ENCODE measurements around the gene FAM131B. TPM values are rescaled to one million over a fixed set of nuclear protein-coding genes. Genes with fewer than 3 reads are reported as not detected.

FAM131B gene
- total and polyA plus RNA-seq, 10 donors = 0.04 to 1.4 (median 0.38) TPM

- no peaks in the 10 kb centered on the region for H3K27me3 ChIP-seq (replicated peaks in 1 of 7)
- 94 to 98% (median 98%) methylated on average over 10 of the region's 10 CpGs for WGBS, 5 donors
Observed at GRCh38 chr7:143303733-143304132, 58.8 kb downstream of the FAM131B start.

More at GRCh38 chr7:143303733-143304132, 58.8 kb downstream of the FAM131B start:
- Histone ChIP-seq H3K9me3 (no peaks in the 10 kb centered on the region), H3K36me3 (peaks cover 2 to 100% (median 88%) of the 10 kb centered on the region in 6 donors), H3K4me3 (no peak overlapping the region), H3K4me1 (peaks cover 0 to 50% (median 15%) of the 10 kb centered on the region in 6 donors), H3K27ac (no peak overlapping the region)
- intact Hi-C loops (cut with DNase I; ENCODE audit: low total_unique reads) = loop anchor here (5.0 kb wide), 1 partner anchor 61 kb away; no protein-coding TSS in a partner anchor
- no peak for DNase-seq
- TF ChIP-seq POLR2A (IDR thresholded peaks at IDR 0.05) (no peak), POLR2AphosphoS5 (IDR thresholded peaks at IDR 0.05) (no peak)
- TF ChIP-seq, protein P1, sequence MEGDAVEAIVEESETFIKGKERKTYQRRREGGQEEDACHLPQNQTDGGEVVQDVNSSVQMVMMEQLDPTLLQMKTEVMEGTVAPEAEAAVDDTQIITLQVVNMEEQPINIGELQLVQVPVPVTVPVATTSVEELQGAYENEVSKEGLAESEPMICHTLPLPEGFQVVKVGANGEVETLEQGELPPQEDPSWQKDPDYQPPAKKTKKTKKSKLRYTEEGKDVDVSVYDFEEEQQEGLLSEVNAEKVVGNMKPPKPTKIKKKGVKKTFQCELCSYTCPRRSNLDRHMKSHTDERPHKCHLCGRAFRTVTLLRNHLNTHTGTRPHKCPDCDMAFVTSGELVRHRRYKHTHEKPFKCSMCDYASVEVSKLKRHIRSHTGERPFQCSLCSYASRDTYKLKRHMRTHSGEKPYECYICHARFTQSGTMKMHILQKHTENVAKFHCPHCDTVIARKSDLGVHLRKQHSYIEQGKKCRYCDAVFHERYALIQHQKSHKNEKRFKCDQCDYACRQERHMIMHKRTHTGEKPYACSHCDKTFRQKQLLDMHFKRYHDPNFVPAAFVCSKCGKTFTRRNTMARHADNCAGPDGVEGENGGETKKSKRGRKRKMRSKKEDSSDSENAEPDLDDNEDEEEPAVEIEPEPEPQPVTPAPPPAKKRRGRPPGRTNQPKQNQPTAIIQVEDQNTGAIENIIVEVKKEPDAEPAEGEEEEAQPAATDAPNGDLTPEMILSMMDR (IDR thresholded peaks at IDR 0.05 in 8 of 11, conservative IDR thresholded peaks at IDR 0.05 in 3 of 11) = no peak

Small RNAs within 50 kb of the gene (microRNA-seq; reads per million reads assigned to microRNA genes)
- 0.28 to 1.8 (median 0.35) reads per million in 3 donors for gene MIR6892

Small RNAs within 50 kb of the gene (small RNA-seq; reads per million reads assigned to genes)
- 0.14 to 0.46 (median 0.14) reads per million in 4 donors for gene MIR6892

Other genes with a start within 250 kb of the FAM131B start
- gene PIP, start 230.6 kb downstream of the FAM131B start, total RNA-seq = not detected
- not detected for gene PIP, start 230.6 kb downstream of the FAM131B start, polyA plus RNA-seq
- gene TAS2R39, start 179.3 kb downstream of the FAM131B start, total RNA-seq = not detected
- not detected for gene TAS2R39, start 179.3 kb downstream of the FAM131B start, polyA plus RNA-seq
- not detected for gene TAS2R40, start 140.7 kb downstream of the FAM131B start, total RNA-seq
- not detected for gene TAS2R40, start 140.7 kb downstream of the FAM131B start, polyA plus RNA-seq
- 100 to 1,000 TPM; 194 to 247 (median 231) TPM for gene GSTK1, start 99.3 kb downstream of the FAM131B start, total RNA-seq
- 100 to 1,000 TPM; 162 to 182 (median 178) TPM for gene GSTK1, start 99.3 kb downstream of the FAM131B start, polyA plus RNA-seq
- 1 to 10 TPM in 4 of 7 donors, under 1 TPM in 3; 0.60 to 2.0 (median 1.2) TPM for gene TMEM139, start 77.8 kb downstream of the FAM131B start, total RNA-seq
- gene TMEM139, start 77.8 kb downstream of the FAM131B start, polyA plus RNA-seq = 1 to 10 TPM in 1 of 3 donors, under 1 TPM in 2; 0.52 to 2.3 (median 0.70) TPM
- gene CASP2, start 74.4 kb downstream of the FAM131B start, total RNA-seq = 10 to 100 TPM; 32.7 to 51.0 (median 43.8) TPM
- gene CASP2, start 74.4 kb downstream of the FAM131B start, polyA plus RNA-seq = 10 to 100 TPM in 2 of 3 donors, 1 to 10 TPM in 1; 9.9 to 14.5 (median 12.2) TPM
- under 1 TPM in 4 of 7 donors, not detected in 3; 0.07 to 0.54 (median 0.26) TPM for gene CLCN1, start 46.6 kb downstream of the FAM131B start, total RNA-seq
- under 1 TPM; 0.06 to 0.08 (median 0.07) TPM for gene CLCN1, start 46.6 kb downstream of the FAM131B start, polyA plus RNA-seq
- gene ZYX, start 18.6 kb upstream of the FAM131B start, total RNA-seq = 100 to 1,000 TPM; 104 to 439 (median 211) TPM
- 10 to 100 TPM; 50.3 to 95.6 (median 53.6) TPM for gene ZYX, start 18.6 kb upstream of the FAM131B start, polyA plus RNA-seq
- 1 to 10 TPM; 1.3 to 4.5 (median 3.8) TPM for gene EPHA1, start 46.1 kb upstream of the FAM131B start, total RNA-seq
- 1 to 10 TPM in 2 of 3 donors, under 1 TPM in 1; 0.80 to 1.5 (median 1.1) TPM for gene EPHA1, start 46.1 kb upstream of the FAM131B start, polyA plus RNA-seq
- gene TAS2R60, start 80.7 kb upstream of the FAM131B start, total RNA-seq = 1 to 10 TPM in 2 of 7 donors, under 1 TPM in 3, not detected in 2; 0.30 to 2.2 (median 0.85) TPM
- gene TAS2R60, start 80.7 kb upstream of the FAM131B start, polyA plus RNA-seq = not detected
- gene TAS2R41, start 115.2 kb upstream of the FAM131B start, total RNA-seq = under 1 TPM in 3 of 7 donors, not detected in 4; 0.41 to 0.95 (median 0.55) TPM
- gene TAS2R41, start 115.2 kb upstream of the FAM131B start, polyA plus RNA-seq = not detected
- 1 to 10 TPM in 2 of 7 donors, under 1 TPM in 2, not detected in 3; 0.13 to 2.8 (median 1.0) TPM for gene CTAGE15, start 209.1 kb upstream of the FAM131B start, total RNA-seq
- under 1 TPM in 2 of 3 donors, not detected in 1; 0.09 to 0.11 TPM for gene CTAGE15, start 209.1 kb upstream of the FAM131B start, polyA plus RNA-seq

Measured in spleen (tissue), 11 donors.